CD8-positive, alpha-beta memory T cell (primary cell): ENCODE measurements around the gene MIER2. TPM values are rescaled to one million over a fixed set of nuclear protein-coding genes. Genes with fewer than 3 reads are reported as not detected.
"Not testable (repeated sequence)": the region's sequence is repeated elsewhere in the genome, so short reads cannot be mapped to it uniquely, and the experiment has no call there.

Experiments
- CTCF ChIA-PET: fragments of 350-600 bp; sonication (Branson Sonifier 250); formaldehyde crosslinking; loops from one replicate; lab custom pipeline; 2021; ENCODE audit warnings: antibody characterized with exemption; lab: Charles Lee
- POLR2A ChIA-PET: fragments of 350-600 bp; sonication (Branson Sonifier 250); formaldehyde crosslinking; loops from one replicate; lab custom pipeline; 2021; ENCODE audit warnings: antibody characterized with exemption; lab: Charles Lee
- DNase-seq, 5 donors: peaks; one replicate each; pipeline versions ENCODE4 v3.0.0 to v3.0.0-alpha.2; 2020 to 2022; ENCODE audit warnings: mixed read lengths in 1 of 5
- H3K27ac ChIP-seq: one replicate; pipeline ENCODE4 v1.7.0; 2013; ENCODE audit warnings: low read depth, mild to moderate bottlenecking, low read length, moderate library complexity
- H3K27me3 ChIP-seq: 2 replicates; pipeline ENCODE4 v1.7.0; 2013; ENCODE audit warnings: low read length, mild to moderate bottlenecking; ENCODE audit not compliant: insufficient read depth, poor library complexity, severe bottlenecking
- H3K36me3 ChIP-seq: 2 replicates; pipeline ENCODE4 v1.7.0; 2013; ENCODE audit warnings: mild to moderate bottlenecking, low read length, moderate library complexity; ENCODE audit not compliant: insufficient read depth
- H3K4me1 ChIP-seq: 2 replicates; pipeline ENCODE4 v1.7.0; 2013; ENCODE audit warnings: mild to moderate bottlenecking, low read length, moderate library complexity; ENCODE audit not compliant: insufficient read depth
- H3K4me3 ChIP-seq: 2 replicates; pipeline ENCODE4 v1.7.0; 2013; ENCODE audit warnings: mild to moderate bottlenecking, low read length
- H3K9me3 ChIP-seq: 2 replicates; pipeline ENCODE4 v1.7.0; 2013; ENCODE audit warnings: mild to moderate bottlenecking, low read length
- H3K27ac Mint-ChIP-seq, 8 donors: one replicate each; pipeline ENCODE4 v1.8.0; 2020 to 2021; ENCODE audit warnings: mixed read lengths in 8 of 8, mild to moderate bottlenecking in 6 of 8, inconsistent platforms in 3 of 8, moderate library complexity in 3 of 8
- H3K27me3 Mint-ChIP-seq, 2 donors: one replicate each; pipeline ENCODE4 v1.8.0; 2020 to 2021; ENCODE audit warnings: mixed read lengths in 2 of 2, mild to moderate bottlenecking in 1 of 2, moderate library complexity in 1 of 2
- H3K36me3 Mint-ChIP-seq, 3 donors: one replicate each; pipeline ENCODE4 v1.8.0; 2020 to 2021; ENCODE audit warnings: mixed read lengths in 3 of 3, inconsistent platforms in 1 of 3, mild to moderate bottlenecking in 1 of 3
- H3K4me1 Mint-ChIP-seq, 3 donors: one replicate each; pipeline ENCODE4 v1.8.0; 2020 to 2021; ENCODE audit warnings: mixed read lengths in 3 of 3, inconsistent platforms in 1 of 3, mild to moderate bottlenecking in 1 of 3
- H3K4me3 Mint-ChIP-seq, 7 donors: one replicate each; pipeline ENCODE4 v1.8.0; 2020 to 2021; ENCODE audit warnings: mixed read lengths in 7 of 7, mild to moderate bottlenecking in 6 of 7, moderate library complexity in 4 of 7, inconsistent platforms in 2 of 7
- H3K9me3 Mint-ChIP-seq, 5 donors: one replicate each; pipeline ENCODE4 v1.8.0; 2020 to 2022; ENCODE audit warnings: mixed read lengths in 5 of 5, mild to moderate bottlenecking in 3 of 5, moderate library complexity in 2 of 5, inconsistent platforms in 1 of 5
- polyA plus RNA-seq: library from polyadenylated mRNA; unstranded; fragments of 300-500 nt; fragmentation: Illumina TruSeq; gene quantifications from one replicate; pipeline ENCODE4 v1.2.3, GENCODE V29; 2021
- total RNA-seq, 2 experiments: library from RNA; stranded (reverse); gene quantifications; one replicate each; pipeline ENCODE4 v1.2.3, GENCODE V29; 2021

MIER2 gene
- total and polyA plus RNA-seq, 3 experiments from 2014 or later, result 4.9 to 20.9 (median 20.9) TPM

DNA sequence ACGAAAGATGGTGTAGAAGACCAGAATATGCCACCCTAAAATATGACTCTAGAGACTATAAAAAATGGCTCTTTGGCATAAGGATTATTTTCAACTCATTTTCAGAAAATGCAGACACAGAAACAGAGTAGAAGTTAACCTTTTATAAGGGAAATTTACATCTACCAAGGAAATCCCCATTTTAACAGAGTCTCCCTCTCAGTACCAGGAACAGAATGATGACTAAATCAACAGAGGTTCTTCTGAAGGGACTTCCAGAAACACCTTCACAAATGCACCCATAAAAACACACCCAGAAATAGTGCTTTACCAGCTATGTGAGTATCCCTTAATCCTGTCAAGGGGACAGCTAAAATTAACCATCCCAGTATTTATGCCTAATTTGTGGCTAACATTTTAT is 82.5 kb downstream of the MIER2 start:
- Histone ChIP-seq H3K27me3 (peaks cover 14% of the 10 kb centered on the region), H3K4me3 (no peak overlapping the region), H3K36me3 (no peaks in the 10 kb centered on the region), H3K4me1 (no peaks in the 10 kb centered on the region), H3K27ac (no peak overlapping the region), H3K9me3 (no peaks in the 10 kb centered on the region)
- no peak overlapping the region for H3K27ac Mint-ChIP-seq
- ChIA-PET POLR2A (no interaction called here), CTCF (no interaction called here)
- H3K9me3 Mint-ChIP-seq, result no peaks in the 10 kb centered on the region
- no peaks in the 10 kb centered on the region for H3K36me3 Mint-ChIP-seq
- H3K27me3 Mint-ChIP-seq, result peaks cover 15 to 64% of the 10 kb centered on the region in 2 donors
- peaks cover 3 to 8% (median 6%) of the 10 kb centered on the region in 3 donors for H3K4me1 Mint-ChIP-seq
- no peak for DNase-seq
- no peak overlapping the region for H3K4me3 Mint-ChIP-seq

DNA sequence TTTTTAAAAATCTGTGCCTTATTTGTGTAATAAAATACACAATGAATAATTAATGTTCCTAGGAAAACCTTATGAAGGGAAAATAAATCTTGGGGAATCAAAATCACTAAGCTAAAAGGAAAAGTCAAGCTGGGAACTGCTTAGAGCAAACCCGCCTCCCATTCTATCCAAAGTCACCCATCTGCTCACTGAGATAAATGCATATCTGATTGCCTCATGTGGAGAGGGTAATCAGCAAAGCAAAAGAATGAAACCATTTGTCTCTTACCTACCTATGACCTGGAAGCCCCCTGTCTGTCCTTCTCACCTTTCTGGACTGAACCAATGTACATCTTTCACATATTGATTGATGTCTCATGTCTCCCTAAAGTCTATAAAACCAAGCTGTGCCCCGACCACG is 87.8 kb downstream of the MIER2 start:
- POLR2A ChIA-PET, H3K27me3 ChIP-seq, DNase-seq, H3K9me3 Mint-ChIP-seq, CTCF ChIA-PET, H3K36me3 ChIP-seq, H3K9me3 ChIP-seq, H3K36me3 Mint-ChIP-seq, H3K27ac ChIP-seq, H3K4me3 ChIP-seq, H3K4me3 Mint-ChIP-seq, H3K4me1 ChIP-seq, H3K4me1 Mint-ChIP-seq, H3K27ac Mint-ChIP-seq: not testable (repeated sequence)
- peaks cover 17 to 59% of the 10 kb centered on the region in 2 donors for H3K27me3 Mint-ChIP-seq

Other genes with a start within 250 kb of the MIER2 start
- not detected for gene OR4F17, start 237.7 kb downstream of the MIER2 start, total RNA-seq
- not detected for gene OR4F17, start 237.7 kb downstream of the MIER2 start, polyA plus RNA-seq
- gene PLPP2, start 53.4 kb downstream of the MIER2 start, total RNA-seq, result not detected
- gene PLPP2, start 53.4 kb downstream of the MIER2 start, polyA plus RNA-seq, result 2.3 TPM
- gene C2CD4C, start 64.4 kb upstream of the MIER2 start, total RNA-seq, result not detected
- gene C2CD4C, start 64.4 kb upstream of the MIER2 start, polyA plus RNA-seq, result not detected
- gene SHC2, start 116.2 kb upstream of the MIER2 start, total RNA-seq, result under 1 TPM; 0.11 to 0.13 TPM
- gene SHC2, start 116.2 kb upstream of the MIER2 start, polyA plus RNA-seq, result not detected
- gene MADCAM1, start 151.7 kb upstream of the MIER2 start, total RNA-seq, result under 1 TPM; 0.33 to 0.44 TPM
- 0.12 TPM for gene MADCAM1, start 151.7 kb upstream of the MIER2 start, polyA plus RNA-seq
- 10 to 100 TPM; 18.6 to 20.0 TPM for gene TPGS1, start 162.7 kb upstream of the MIER2 start, total RNA-seq
- 50.3 TPM for gene TPGS1, start 162.7 kb upstream of the MIER2 start, polyA plus RNA-seq
- 10 to 100 TPM; 56.9 to 57.8 TPM for gene CDC34, start 187.0 kb upstream of the MIER2 start, total RNA-seq
- 46.9 TPM for gene CDC34, start 187.0 kb upstream of the MIER2 start, polyA plus RNA-seq
- 10 to 100 TPM; 48.8 to 50.5 TPM for gene GZMM, start 199.3 kb upstream of the MIER2 start, total RNA-seq
- 327 TPM for gene GZMM, start 199.3 kb upstream of the MIER2 start, polyA plus RNA-seq
- 100 to 1,000 TPM; 250 to 262 TPM for gene BSG, start 227.8 kb upstream of the MIER2 start, total RNA-seq
- gene BSG, start 227.8 kb upstream of the MIER2 start, polyA plus RNA-seq, result 436 TPM
- under 1 TPM; 0.42 to 0.48 TPM for gene HCN2, start 245.1 kb upstream of the MIER2 start, total RNA-seq
- gene HCN2, start 245.1 kb upstream of the MIER2 start, polyA plus RNA-seq, result not detected